ENCODE measurements around the gene ARHGDIB. TPM values are rescaled to one million over a fixed set of nuclear protein-coding genes. Genes with fewer than 3 reads are reported as not detected.

Gene ARHGDIB
- total and polyA plus RNA-seq, 10 of the 15 experiments (the other 5 are each of a cell fraction or from before 2014, with no cell fraction given) = 796 to 2,849 (median 1,346) TPM

- ChIA-PET RAD21 (ENCODE audit: unreplicated experiment) (interaction anchor here (1.5 to 3.0 kb wide), 3 partner anchors 46 to 89 kb away, joined by 3 to 17 read pairs (median 3); no protein-coding TSS in a partner anchor), CTCF (interaction anchor here (0.7 to 5.2 kb wide), 9 partner anchors 9 to 340 kb away, joined by 3 to 27 read pairs (median 6); no protein-coding TSS in a partner anchor), POLR2A (no interaction called here), SMC1A (ENCODE audit: uncharacterized antibody, unreplicated experiment) (interaction anchor here (0.8 to 5.0 kb wide), 8 partner anchors 9 to 91 kb away, joined by 3 to 35 read pairs (median 4); no protein-coding TSS in a partner anchor)
- DNase-seq (ENCODE audit: low read depth, low spot score) (no peak), ATAC-seq (no peak), FAIRE-seq (no peak)
- Histone ChIP-seq H3K27me3 (replicated peaks in 1 of 2; ENCODE audit: control insufficient read depth in 2 of 2, insufficient read depth in 2 of 2, low read length in 1 of 2) (no peaks in the 10 kb centered on the region), H2AFZ (ENCODE audit: control insufficient read depth, low read depth, low read length) (no peak overlapping the region), H3K4me1 (ENCODE audit: control insufficient read depth, insufficient read depth, low read length) (no peaks in the 10 kb centered on the region; the same call in 1 of the 2 replicates), H3K27ac (ENCODE audit: control insufficient read depth, insufficient read depth) (no peak overlapping the region), H3K9ac (ENCODE audit: control insufficient read depth, insufficient read depth, low read length) (no peak overlapping the region), H3K4me3 (no peak overlapping the region), H3K9me3 (replicated peaks; ENCODE audit: control insufficient read depth, insufficient read depth, low read length) (no peaks in the 10 kb centered on the region), H4K20me1 (ENCODE audit: control insufficient read depth, insufficient read depth) (no peaks in the 10 kb centered on the region), H3K79me2 (ENCODE audit: control insufficient read depth, insufficient read depth, low read length) (no peaks in the 10 kb centered on the region), H3K36me3 (ENCODE audit: control insufficient read depth in 2 of 2, insufficient read depth in 2 of 2, low read length in 1 of 2) (peaks cover 2 to 4% of the 10 kb centered on the region in 2 experiments), H3K4me2 (ENCODE audit: control insufficient read depth, insufficient read depth) (no peak overlapping the region)
- WGBS (ENCODE audit: insufficient coverage, insufficient replicate concordance, low lambda C conversion rate, missing lambda C conversion rate) = 97% methylated on average over 3 of the region's 3 CpGs
- intact Hi-C loops (cut with micrococcal nuclease; ENCODE audit: unreplicated experiment) = loop anchor here (1.0 to 5.0 kb wide), 2 partner anchors 58 to 90 kb away; no protein-coding TSS in a partner anchor
- no TSS peak for BruUV-seq (replicated peaks)
- in situ Hi-C loops (cut with MboI) = no loop called here
- TF ChIP-seq STAT3 (IDR thresholded peaks at IDR 0.05; ENCODE audit: low read depth, low read length) (no peak), RAD51 (IDR thresholded peaks at IDR 0.05) (no peak), MXI1 (IDR thresholded peaks at IDR 0.05; ENCODE audit: low read depth, low read length) (no peak), KLF5 (IDR thresholded peaks at IDR 0.05; ENCODE audit: partially characterized antibody) (no peak), REST (IDR thresholded peaks at IDR 0.05; ENCODE audit: low read depth, low read length) (no peak), MTA3 (IDR thresholded peaks at IDR 0.05; ENCODE audit: borderline replicate concordance, low read length) (no peak), YY1 (IDR thresholded peaks at IDR 0.05; ENCODE audit: low read depth, low read length) (no peak), IRF5 (IDR thresholded peaks at IDR 0.05; ENCODE audit: borderline replicate concordance) (no peak)
- TF ChIP-seq, protein P1, sequence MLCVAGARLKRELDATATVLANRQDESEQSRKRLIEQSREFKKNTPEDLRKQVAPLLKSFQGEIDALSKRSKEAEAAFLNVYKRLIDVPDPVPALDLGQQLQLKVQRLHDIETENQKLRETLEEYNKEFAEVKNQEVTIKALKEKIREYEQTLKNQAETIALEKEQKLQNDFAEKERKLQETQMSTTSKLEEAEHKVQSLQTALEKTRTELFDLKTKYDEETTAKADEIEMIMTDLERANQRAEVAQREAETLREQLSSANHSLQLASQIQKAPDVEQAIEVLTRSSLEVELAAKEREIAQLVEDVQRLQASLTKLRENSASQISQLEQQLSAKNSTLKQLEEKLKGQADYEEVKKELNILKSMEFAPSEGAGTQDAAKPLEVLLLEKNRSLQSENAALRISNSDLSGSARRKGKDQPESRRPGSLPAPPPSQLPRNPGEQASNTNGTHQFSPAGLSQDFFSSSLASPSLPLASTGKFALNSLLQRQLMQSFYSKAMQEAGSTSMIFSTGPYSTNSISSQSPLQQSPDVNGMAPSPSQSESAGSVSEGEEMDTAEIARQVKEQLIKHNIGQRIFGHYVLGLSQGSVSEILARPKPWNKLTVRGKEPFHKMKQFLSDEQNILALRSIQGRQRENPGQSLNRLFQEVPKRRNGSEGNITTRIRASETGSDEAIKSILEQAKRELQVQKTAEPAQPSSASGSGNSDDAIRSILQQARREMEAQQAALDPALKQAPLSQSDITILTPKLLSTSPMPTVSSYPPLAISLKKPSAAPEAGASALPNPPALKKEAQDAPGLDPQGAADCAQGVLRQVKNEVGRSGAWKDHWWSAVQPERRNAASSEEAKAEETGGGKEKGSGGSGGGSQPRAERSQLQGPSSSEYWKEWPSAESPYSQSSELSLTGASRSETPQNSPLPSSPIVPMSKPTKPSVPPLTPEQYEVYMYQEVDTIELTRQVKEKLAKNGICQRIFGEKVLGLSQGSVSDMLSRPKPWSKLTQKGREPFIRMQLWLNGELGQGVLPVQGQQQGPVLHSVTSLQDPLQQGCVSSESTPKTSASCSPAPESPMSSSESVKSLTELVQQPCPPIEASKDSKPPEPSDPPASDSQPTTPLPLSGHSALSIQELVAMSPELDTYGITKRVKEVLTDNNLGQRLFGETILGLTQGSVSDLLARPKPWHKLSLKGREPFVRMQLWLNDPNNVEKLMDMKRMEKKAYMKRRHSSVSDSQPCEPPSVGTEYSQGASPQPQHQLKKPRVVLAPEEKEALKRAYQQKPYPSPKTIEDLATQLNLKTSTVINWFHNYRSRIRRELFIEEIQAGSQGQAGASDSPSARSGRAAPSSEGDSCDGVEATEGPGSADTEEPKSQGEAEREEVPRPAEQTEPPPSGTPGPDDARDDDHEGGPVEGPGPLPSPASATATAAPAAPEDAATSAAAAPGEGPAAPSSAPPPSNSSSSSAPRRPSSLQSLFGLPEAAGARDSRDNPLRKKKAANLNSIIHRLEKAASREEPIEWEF (IDR thresholded peaks at IDR 0.05; ENCODE audit: insufficient replicate concordance, low read depth, low read length) = no peak
- TF ChIP-seq, protein P2, sequence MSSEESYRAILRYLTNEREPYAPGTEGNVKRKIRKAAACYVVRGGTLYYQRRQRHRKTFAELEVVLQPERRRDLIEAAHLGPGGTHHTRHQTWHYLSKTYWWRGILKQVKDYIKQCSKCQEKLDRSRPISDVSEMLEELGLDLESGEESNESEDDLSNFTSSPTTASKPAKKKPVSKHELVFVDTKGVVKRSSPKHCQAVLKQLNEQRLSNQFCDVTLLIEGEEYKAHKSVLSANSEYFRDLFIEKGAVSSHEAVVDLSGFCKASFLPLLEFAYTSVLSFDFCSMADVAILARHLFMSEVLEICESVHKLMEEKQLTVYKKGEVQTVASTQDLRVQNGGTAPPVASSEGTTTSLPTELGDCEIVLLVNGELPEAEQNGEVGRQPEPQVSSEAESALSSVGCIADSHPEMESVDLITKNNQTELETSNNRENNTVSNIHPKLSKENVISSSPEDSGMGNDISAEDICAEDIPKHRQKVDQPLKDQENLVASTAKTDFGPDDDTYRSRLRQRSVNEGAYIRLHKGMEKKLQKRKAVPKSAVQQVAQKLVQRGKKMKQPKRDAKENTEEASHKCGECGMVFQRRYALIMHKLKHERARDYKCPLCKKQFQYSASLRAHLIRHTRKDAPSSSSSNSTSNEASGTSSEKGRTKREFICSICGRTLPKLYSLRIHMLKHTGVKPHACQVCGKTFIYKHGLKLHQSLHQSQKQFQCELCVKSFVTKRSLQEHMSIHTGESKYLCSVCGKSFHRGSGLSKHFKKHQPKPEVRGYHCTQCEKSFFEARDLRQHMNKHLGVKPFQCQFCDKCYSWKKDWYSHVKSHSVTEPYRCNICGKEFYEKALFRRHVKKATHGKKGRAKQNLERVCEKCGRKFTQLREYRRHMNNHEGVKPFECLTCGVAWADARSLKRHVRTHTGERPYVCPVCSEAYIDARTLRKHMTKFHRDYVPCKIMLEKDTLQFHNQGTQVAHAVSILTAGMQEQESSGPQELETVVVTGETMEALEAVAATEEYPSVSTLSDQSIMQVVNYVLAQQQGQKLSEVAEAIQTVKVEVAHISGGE (CRISPR knock-in tag; IDR thresholded peaks at IDR 0.05) = no peak
Observed at GRCh38 chr12:14937014-14937413, 24.4 kb downstream of the ARHGDIB start.

All from GM12878 (cell line).